Epithelial cell of esophagus (primary cell): ENCODE data around the gene IGSF9.

ENCODE experiments used
- DNase-seq: peaks from one replicate; pipeline ENCODE4 v3.0.0; 2010; ENCODE audit warnings: low read depth
- H3K4me3 ChIP-seq: 2 replicates; pipeline ENCODE4 v1.5.1; 2011; ENCODE audit warnings: mild to moderate bottlenecking, low read length, control low read depth
- TF ChIP-seq, protein P1 (sequence below): IDR thresholded peaks from 2 replicates; pipeline ENCODE4 v1.5.1; 2011; ENCODE audit warnings: low read depth, mild to moderate bottlenecking, low read length, control low read depth, inconsistent platforms; ENCODE audit not compliant: insufficient read depth; ENCODE audit errors: missing control alignments

IGSF9 gene

DNA sequence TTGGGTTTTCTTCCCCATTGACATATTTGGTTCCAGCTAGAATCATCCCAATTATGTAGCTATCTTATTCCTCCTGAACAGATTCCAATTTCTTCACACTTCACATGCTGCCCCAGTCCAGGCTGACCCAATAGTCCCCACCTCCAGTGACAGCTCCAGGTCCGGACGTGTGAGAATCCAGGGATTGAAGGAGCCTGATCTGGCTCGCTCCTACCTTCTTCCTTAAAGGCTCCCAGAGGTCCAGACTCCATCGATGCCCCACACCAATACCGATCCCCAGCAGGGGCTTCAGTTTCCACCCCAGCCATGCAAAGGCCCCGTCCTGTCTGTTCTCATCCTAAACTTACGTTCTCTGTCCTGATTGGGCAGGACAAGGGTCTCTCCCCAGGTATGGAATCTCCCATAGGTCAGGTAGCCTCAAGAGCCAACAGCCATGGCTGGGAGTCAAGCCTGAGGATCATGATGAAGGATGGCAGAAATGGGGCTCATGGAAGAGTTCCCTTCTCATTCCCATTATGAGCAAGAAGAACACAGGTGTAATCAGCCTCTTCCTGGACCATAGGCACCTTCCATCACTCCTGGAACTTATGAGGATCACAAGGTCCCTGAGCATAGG is 29.0 kb upstream of the IGSF9 start:
- TF ChIP-seq, protein P1, sequence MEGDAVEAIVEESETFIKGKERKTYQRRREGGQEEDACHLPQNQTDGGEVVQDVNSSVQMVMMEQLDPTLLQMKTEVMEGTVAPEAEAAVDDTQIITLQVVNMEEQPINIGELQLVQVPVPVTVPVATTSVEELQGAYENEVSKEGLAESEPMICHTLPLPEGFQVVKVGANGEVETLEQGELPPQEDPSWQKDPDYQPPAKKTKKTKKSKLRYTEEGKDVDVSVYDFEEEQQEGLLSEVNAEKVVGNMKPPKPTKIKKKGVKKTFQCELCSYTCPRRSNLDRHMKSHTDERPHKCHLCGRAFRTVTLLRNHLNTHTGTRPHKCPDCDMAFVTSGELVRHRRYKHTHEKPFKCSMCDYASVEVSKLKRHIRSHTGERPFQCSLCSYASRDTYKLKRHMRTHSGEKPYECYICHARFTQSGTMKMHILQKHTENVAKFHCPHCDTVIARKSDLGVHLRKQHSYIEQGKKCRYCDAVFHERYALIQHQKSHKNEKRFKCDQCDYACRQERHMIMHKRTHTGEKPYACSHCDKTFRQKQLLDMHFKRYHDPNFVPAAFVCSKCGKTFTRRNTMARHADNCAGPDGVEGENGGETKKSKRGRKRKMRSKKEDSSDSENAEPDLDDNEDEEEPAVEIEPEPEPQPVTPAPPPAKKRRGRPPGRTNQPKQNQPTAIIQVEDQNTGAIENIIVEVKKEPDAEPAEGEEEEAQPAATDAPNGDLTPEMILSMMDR = no peak
- H3K4me3 ChIP-seq = no peak overlapping the region
- DNase-seq = no peak

DNA sequence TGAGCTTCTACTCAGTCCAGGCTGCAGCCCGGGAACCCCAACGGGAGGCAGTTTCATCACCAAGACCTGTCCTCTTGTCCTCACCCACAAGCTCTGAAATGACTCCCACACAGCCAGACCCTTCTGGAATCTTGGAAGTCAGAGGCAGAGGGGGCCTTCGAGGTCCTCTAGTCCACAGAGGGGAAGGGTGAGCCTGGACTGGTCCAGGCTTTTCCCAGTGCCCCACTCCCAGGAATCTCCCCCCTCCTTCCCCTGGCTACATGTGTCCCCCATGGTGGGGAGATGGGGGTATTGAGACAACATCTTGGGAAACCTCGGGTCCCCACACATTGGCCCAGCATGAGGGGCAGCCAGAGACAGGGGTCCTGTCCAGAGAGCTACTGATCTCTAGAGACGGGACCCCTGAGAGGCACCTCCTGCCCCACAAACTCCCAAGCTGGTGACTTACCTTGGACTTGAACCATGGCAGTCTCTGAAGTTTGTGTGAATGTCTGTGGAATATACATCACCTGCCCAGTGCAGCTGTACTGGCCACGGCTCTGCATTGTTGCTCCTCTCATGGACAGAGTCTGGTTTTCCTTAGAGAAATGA is 28.0 kb upstream of the IGSF9 start:
- DNase-seq = no peak
- TF ChIP-seq, protein P1 = no peak

DNA sequence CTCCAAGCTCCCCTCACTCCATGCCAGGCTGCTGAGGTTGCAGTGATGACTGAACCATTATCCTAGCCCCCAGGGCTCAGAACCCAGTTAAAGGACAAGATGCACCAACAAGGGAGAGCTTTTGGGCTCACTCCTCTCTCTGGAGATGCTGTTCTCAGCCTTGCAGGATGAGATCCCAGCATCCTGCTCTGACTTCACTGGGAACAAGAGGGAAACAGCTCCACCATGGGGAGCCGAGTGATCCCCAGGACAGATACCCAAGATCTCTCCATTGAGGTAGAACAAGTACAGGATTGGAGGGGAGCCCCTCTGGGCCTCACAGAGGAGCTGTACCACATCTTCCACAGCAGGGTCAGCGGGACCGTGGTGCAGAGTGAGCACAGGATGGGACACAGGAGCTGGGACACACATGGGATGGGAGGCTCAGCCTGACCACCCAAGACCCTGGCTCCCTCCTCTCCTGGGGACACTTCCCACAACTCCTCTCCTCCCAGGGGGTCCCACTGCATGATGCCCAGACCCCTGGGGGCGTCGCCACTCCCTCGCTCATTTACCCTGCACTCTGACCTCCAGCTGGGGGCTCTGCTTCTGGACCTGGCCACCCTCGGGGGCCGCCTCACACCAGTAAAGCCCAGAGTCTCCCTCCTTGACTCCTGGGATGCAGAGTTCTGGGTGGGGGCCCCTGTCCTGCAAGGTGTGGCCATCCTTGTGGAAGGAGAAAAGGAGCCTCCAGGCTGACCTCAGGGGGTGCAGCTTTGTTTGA is 27.2 kb upstream of the IGSF9 start:
- no peak for DNase-seq
- H3K4me3 ChIP-seq = no peak overlapping the region
- TF ChIP-seq, protein P1 = no peak

More for the DNA sequence above, 28.0 kb upstream of the IGSF9 start:
- no peak overlapping the region for H3K4me3 ChIP-seq

DNA sequence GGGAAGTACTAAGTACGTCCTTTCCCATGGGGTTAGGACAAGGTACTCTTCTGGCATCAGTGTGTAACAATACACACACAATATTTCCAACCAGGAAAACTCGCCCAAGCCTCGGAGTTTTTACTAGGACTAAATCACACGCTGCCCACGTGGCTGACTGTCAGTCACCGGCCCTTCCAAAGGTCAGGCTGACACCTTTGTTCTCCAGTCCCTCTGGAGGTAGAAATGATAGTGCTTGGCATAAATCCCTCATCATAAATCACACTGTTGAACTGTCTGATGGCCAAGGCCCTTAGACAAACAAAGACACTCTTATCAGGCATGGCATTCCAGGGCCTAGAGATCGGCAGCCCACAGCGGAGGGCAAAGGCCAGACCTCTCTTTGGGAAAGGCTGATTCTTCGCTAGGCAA is 25.5 kb upstream of the IGSF9 start:
- no peak for DNase-seq
- TF ChIP-seq, protein P1 = no peak

DNA sequence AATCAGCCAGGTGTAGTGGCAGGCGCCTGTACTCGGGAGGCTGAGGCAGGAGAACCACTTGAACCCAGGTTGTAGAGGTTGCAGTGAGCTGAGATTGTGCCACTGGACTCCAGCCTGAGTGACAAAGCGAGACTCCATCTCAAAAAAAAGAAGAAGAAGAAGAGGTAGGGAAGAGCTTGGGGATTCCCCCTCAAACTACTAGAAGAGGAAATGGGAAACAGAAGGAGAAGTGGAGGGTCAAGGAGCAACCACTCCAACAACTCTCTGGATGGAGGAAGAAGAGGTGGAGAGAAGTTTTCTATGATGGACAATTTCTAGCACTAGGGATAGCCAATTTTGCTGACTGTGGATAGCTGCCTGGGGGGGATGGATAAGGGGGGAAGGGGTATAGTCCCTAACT is 23.5 kb upstream of the IGSF9 start:
- no peak overlapping the region for H3K4me3 ChIP-seq
- no peak for DNase-seq

More for the DNA sequence above, 25.5 kb upstream of the IGSF9 start:
- H3K4me3 ChIP-seq = no peak overlapping the region

DNA sequence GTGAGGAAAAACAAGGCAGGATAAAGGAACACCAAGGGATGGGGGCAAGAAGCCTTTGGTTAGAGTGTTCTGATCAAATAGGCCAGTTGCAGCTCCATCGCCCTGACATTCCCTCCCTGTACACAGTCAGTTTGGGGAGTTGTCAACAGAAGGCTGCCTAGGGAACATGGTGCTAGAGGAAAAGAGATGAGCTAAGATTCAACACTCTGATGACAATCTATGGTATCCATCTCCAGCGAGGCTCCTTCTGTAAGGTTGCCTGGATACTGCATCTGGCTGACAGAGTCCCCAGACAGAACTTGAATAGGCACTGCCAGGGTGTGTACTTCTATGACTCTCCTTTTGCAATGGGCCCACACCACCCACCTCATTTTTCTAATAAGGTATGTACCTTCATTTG is 19.9 kb upstream of the IGSF9 start:
- no peak overlapping the region for H3K4me3 ChIP-seq
- DNase-seq = no peak
- TF ChIP-seq, protein P1 = no peak

More for the DNA sequence above, 23.5 kb upstream of the IGSF9 start:
- TF ChIP-seq, protein P1 = no peak
